DND-41 (cell line): ENCODE data around the gene MYO1D.

ENCODE experiments used
- ATAC-seq: fragments of 200-7000 bp; cut with Tn5 transposase; 3 replicates; pipeline ENCODE4 v1.9.1; 2021; ENCODE audit warnings: low read depth; ENCODE audit not compliant: insufficient read depth
- DNase-seq: peaks from one replicate; pipeline ENCODE4 v3.0.0-alpha.2; 2020
- H2AFZ ChIP-seq: 2 replicates; pipeline ENCODE4 v1.6.0; 2012; ENCODE audit warnings: low read depth, low read length
- H3K27ac ChIP-seq: 2 replicates; pipeline ENCODE4 v1.5.1; 2012; ENCODE audit warnings: low read length, inconsistent platforms
- H3K27me3 ChIP-seq: fragments of 200-600 bp; sonication (generic); 2 replicates; pipeline ENCODE4 v1.6.0; 2012; ENCODE audit warnings: low read length, mild to moderate bottlenecking, inconsistent platforms; ENCODE audit not compliant: insufficient read depth, poor library complexity
- H3K36me3 ChIP-seq: 2 replicates; pipeline ENCODE4 v1.5.1; 2012; ENCODE audit warnings: low read length, inconsistent platforms; ENCODE audit not compliant: insufficient read depth
- H3K4me1 ChIP-seq: 2 replicates; pipeline ENCODE4 v1.5.1; 2012; ENCODE audit warnings: mild to moderate bottlenecking, low read length; ENCODE audit not compliant: insufficient read depth
- H3K4me2 ChIP-seq: 2 replicates; pipeline ENCODE4 v1.6.0; 2012; ENCODE audit warnings: mild to moderate bottlenecking, moderate library complexity, low read length, inconsistent platforms; ENCODE audit not compliant: insufficient read depth
- H3K4me3 ChIP-seq, 2 experiments: fragments of 200-600 bp in 1 of 2; shearing (Covaris generic) in 1 of 2; 2 replicates each; pipeline ENCODE4 v1.5.1; 2012 to 2016; ENCODE audit warnings: inconsistent platforms in 2 of 2, low read length in 2 of 2, mild to moderate bottlenecking in 2 of 2, low read depth in 1 of 2, moderate library complexity in 1 of 2
- H3K79me2 ChIP-seq: 2 replicates; pipeline ENCODE4 v1.6.0; 2012; ENCODE audit warnings: low read length, inconsistent platforms; ENCODE audit not compliant: insufficient read depth
- H3K9ac ChIP-seq: 2 replicates; pipeline ENCODE4 v1.6.0; 2012; ENCODE audit warnings: low read depth, mild to moderate bottlenecking, inconsistent platforms, low read length, moderate library complexity
- H3K9me3 ChIP-seq: 2 replicates; pipeline ENCODE4 v1.5.1; 2012; ENCODE audit warnings: low read length, moderate library complexity, mild to moderate bottlenecking, inconsistent platforms; ENCODE audit not compliant: insufficient read depth, severe bottlenecking
- H4K20me1 ChIP-seq: 2 replicates; pipeline ENCODE4 v1.6.0; 2012; ENCODE audit warnings: low read length; ENCODE audit not compliant: insufficient read depth
- EZH2 ChIP-seq: IDR thresholded peaks from 3 replicates; pipeline ENCODE4 v1.6.1; 2012; ENCODE audit warnings: borderline replicate concordance, low read depth, mild to moderate bottlenecking, moderate library complexity, low read length, inconsistent platforms; ENCODE audit not compliant: severe bottlenecking
- TF ChIP-seq, protein P1 (sequence below): IDR thresholded peaks from 2 replicates; pipeline ENCODE4 v1.5.1; 2012; ENCODE audit warnings: borderline replicate concordance, low read length, moderate library complexity, mild to moderate bottlenecking; ENCODE audit not compliant: poor library complexity, severe bottlenecking; ENCODE audit errors: extremely low read depth

MYO1D gene

GRCh38 chr17:32553168-32553567, 323.8 kb downstream of the MYO1D start:
- TF ChIP-seq EZH2 = no peak
- TF ChIP-seq, protein P1, sequence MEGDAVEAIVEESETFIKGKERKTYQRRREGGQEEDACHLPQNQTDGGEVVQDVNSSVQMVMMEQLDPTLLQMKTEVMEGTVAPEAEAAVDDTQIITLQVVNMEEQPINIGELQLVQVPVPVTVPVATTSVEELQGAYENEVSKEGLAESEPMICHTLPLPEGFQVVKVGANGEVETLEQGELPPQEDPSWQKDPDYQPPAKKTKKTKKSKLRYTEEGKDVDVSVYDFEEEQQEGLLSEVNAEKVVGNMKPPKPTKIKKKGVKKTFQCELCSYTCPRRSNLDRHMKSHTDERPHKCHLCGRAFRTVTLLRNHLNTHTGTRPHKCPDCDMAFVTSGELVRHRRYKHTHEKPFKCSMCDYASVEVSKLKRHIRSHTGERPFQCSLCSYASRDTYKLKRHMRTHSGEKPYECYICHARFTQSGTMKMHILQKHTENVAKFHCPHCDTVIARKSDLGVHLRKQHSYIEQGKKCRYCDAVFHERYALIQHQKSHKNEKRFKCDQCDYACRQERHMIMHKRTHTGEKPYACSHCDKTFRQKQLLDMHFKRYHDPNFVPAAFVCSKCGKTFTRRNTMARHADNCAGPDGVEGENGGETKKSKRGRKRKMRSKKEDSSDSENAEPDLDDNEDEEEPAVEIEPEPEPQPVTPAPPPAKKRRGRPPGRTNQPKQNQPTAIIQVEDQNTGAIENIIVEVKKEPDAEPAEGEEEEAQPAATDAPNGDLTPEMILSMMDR = no peak
- Histone ChIP-seq H3K79me2 (no peaks in the 10 kb centered on the region), H3K27ac (no peak overlapping the region), H3K9ac (no peak overlapping the region), H4K20me1 (no peaks in the 10 kb centered on the region), H3K4me1 (no peaks in the 10 kb centered on the region), H3K9me3 (no peaks in the 10 kb centered on the region), H3K4me3 (no peak overlapping the region), H2AFZ (no peak overlapping the region), H3K36me3 (no peaks in the 10 kb centered on the region), H3K4me2 (no peak overlapping the region), H3K27me3 (peaks cover 19% of the 10 kb centered on the region)
- no peak for DNase-seq
- ATAC-seq = no peak

DNA sequence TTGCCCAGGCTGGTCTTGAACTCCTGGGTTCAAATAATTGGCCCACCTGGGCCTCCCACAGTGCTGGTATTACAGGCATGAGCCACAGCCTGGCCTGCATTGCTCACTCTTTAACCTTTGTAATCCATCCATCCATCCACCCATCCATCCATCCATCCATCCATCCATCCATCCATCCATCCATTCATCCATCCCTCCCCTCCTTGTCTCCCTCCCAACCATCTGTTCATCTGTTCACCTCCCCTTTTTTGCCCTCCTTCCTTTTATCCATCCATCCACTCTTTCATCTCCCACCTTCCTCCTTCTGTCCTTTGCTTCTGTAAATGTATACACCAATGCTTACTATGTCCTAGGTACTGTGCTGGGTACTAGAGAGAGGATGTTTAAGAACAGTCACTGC, 324.6 kb downstream of the MYO1D start:
- Histone ChIP-seq H3K79me2 (no peaks in the 10 kb centered on the region), H3K4me2 (no peak overlapping the region), H3K27ac (no peak overlapping the region), H3K9me3 (no peaks in the 10 kb centered on the region), H2AFZ (no peak overlapping the region), H3K4me3 (no peak overlapping the region), H3K9ac (no peak overlapping the region), H3K4me1 (no peaks in the 10 kb centered on the region), H3K36me3 (no peaks in the 10 kb centered on the region), H4K20me1 (no peaks in the 10 kb centered on the region), H3K27me3 (peaks cover 18% of the 10 kb centered on the region)
- no peak for TF ChIP-seq EZH2
- TF ChIP-seq, protein P1 = no peak
- no peak for DNase-seq
- ATAC-seq = no peak

DNA sequence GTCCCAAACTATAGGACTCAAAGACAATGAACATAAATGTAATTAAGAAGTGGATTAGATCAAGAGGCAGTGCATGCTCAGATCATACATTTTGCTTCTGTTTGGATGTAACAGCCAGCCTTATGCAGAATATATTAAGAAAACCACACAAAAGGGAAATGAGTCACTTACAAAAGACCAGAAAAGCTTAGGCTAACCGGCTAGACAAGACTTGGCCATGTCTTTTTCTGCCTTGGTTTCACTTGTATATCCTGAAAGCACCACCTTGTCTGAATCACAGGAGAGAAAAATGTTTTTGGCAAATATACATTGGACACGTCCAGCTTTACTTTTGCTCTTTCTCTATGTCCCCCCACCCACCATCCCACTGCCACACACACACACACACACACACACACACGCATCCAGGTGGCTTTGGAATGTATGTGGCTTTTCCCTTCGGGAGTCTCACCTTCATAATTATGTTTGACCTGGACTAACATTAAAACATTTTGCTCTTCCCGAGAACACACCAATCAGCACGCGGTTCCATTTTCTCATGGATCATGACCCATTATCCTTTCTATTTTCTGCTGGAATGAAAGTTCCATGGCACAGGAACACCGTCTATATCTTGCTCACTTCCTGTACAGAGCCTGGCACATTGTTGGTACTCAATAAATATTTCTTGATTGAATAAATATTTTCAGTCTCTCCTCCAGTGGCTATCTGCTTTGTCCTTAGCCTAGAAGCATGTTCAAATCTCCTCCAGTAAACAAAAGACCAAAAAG, 325.6 kb downstream of the MYO1D start:
- H3K4me2 ChIP-seq = no peak overlapping the region
- no peak for TF ChIP-seq EZH2
- TF ChIP-seq, protein P1 = no peak

More for the DNA sequence above, 325.6 kb downstream of the MYO1D start:
- Histone ChIP-seq H3K4me3 (no peak overlapping the region), H3K27me3 (peaks cover 17% of the 10 kb centered on the region), H3K9me3 (no peaks in the 10 kb centered on the region), H4K20me1 (no peaks in the 10 kb centered on the region), H3K36me3 (no peaks in the 10 kb centered on the region), H3K9ac (no peak overlapping the region), H3K27ac (no peak overlapping the region), H3K79me2 (no peaks in the 10 kb centered on the region), H3K4me1 (no peaks in the 10 kb centered on the region), H2AFZ (no peak overlapping the region)
- no peak; the same call in 2 of the 3 replicates for ATAC-seq
- no peak for DNase-seq
